HL-60 (cell line): ENCODE measurements around the gene CTDP1.

Experiments
- CTCF ChIP-seq: IDR thresholded peaks from one replicate; pipeline ENCODE4 v1.5.1; 2011; ENCODE audit warnings: low read length, control low read depth, inconsistent platforms; ENCODE audit not compliant: insufficient read depth
- GABPA ChIP-seq: IDR thresholded peaks from 2 replicates; pipeline ENCODE4 v1.6.1; 2012; ENCODE audit warnings: low read depth
- POLR2AphosphoS5 ChIP-seq: IDR thresholded peaks from 2 replicates; pipeline ENCODE4 v1.6.1; 2012; ENCODE audit warnings: low read depth
- REST ChIP-seq: IDR thresholded peaks from 2 replicates; pipeline ENCODE4 v1.6.1; 2012; ENCODE audit warnings: low read depth; ENCODE audit not compliant: insufficient replicate concordance

GRCh38 chr18:79658366-79658765 is 21.2 kb upstream of the CTDP1 start:
- no peak for TF ChIP-seq CTCF
- TF ChIP-seq REST, result no peak
- TF ChIP-seq POLR2AphosphoS5, result no peak
- no peak for TF ChIP-seq GABPA
